WTC11 (cell line): ENCODE measurements around the gene CRBN. TPM values are rescaled to one million over a fixed set of nuclear protein-coding genes. Genes with fewer than 3 reads are reported as not detected.

Source experiments
- CREB1 ChIP-seq: sonication (generic); formaldehyde crosslinking; IDR thresholded peaks from 2 replicates; pipeline ENCODE4 v1.8.0; 2023; ENCODE audit warnings: mild to moderate bottlenecking, missing genetic modification reagents
- CREM ChIP-seq: sonication (generic); formaldehyde crosslinking; IDR thresholded peaks from 2 replicates; pipeline ENCODE4 v1.8.1; 2022; ENCODE audit warnings: mild to moderate bottlenecking, missing genetic modification reagents, moderate library complexity
- ELF4 ChIP-seq: sonication (generic); formaldehyde crosslinking; IDR thresholded peaks from 2 replicates; pipeline ENCODE4 v1.8.1; 2022; ENCODE audit warnings: low read depth, mild to moderate bottlenecking, moderate library complexity, missing genetic modification reagents
- FOXP1 ChIP-seq: sonication (generic); formaldehyde crosslinking; IDR thresholded peaks from 2 replicates; pipeline ENCODE4 v1.8.0; 2022; ENCODE audit warnings: missing genetic modification reagents, mild to moderate bottlenecking, moderate library complexity, borderline replicate concordance
- GABPB1 ChIP-seq: sonication (generic); formaldehyde crosslinking; IDR thresholded peaks from 2 replicates; pipeline ENCODE4 v1.8.1; 2023; ENCODE audit warnings: mild to moderate bottlenecking, missing genetic modification reagents
- GRHL2 ChIP-seq: fragments of 250-450 bp; sonication (Bioruptor Pico); IDR thresholded peaks from 2 replicates; pipeline ENCODE4 v1.8.0; 2022; ENCODE audit warnings: mild to moderate bottlenecking, moderate library complexity; ENCODE audit not compliant: insufficient replicate concordance, severe bottlenecking
- MXD4 ChIP-seq: fragments of 250-450 bp; sonication (Bioruptor Pico); IDR thresholded peaks from 2 replicates; pipeline ENCODE4 v1.8.0; 2021; ENCODE audit warnings: mild to moderate bottlenecking, moderate library complexity, borderline replicate concordance
- NFE2L1 ChIP-seq: sonication (generic); formaldehyde crosslinking; IDR thresholded peaks from 2 replicates; pipeline ENCODE4 v1.8.1; 2023; ENCODE audit warnings: missing genetic modification reagents
- NFYB ChIP-seq: sonication (generic); formaldehyde crosslinking; conservative IDR thresholded peaks from 2 replicates; pipeline ENCODE4 v1.8.0; 2022; ENCODE audit warnings: low read depth, missing genetic modification reagents
- SMAD3 ChIP-seq: sonication (generic); formaldehyde crosslinking; IDR thresholded peaks from 2 replicates; pipeline ENCODE4 v1.8.0; 2022; ENCODE audit warnings: missing genetic modification reagents, mild to moderate bottlenecking, borderline replicate concordance
- SOX15 ChIP-seq: fragments of 250-450 bp; sonication (Bioruptor Pico); IDR thresholded peaks from 2 replicates; pipeline ENCODE4 v1.9.0; 2021; ENCODE audit warnings: mild to moderate bottlenecking
- SP1 ChIP-seq: sonication (generic); formaldehyde crosslinking; conservative IDR thresholded peaks from 2 replicates; pipeline ENCODE4 v1.8.1; 2022; ENCODE audit warnings: missing genetic modification reagents
- ZNF219 ChIP-seq: sonication (generic); formaldehyde crosslinking; IDR thresholded peaks from 2 replicates; pipeline ENCODE4 v1.8.0; 2023; ENCODE audit warnings: missing genetic modification reagents, mild to moderate bottlenecking, borderline replicate concordance
- ZNF232 ChIP-seq: sonication (generic); formaldehyde crosslinking; IDR thresholded peaks from 2 replicates; pipeline ENCODE4 v1.8.0; 2022; ENCODE audit warnings: mild to moderate bottlenecking, missing genetic modification reagents
- ZNF396 ChIP-seq: fragments of 250-450 bp; sonication (Bioruptor Pico); IDR thresholded peaks from 2 replicates; pipeline ENCODE4 v1.8.0; 2021; ENCODE audit warnings: mild to moderate bottlenecking, moderate library complexity, borderline replicate concordance
- ZNF416 ChIP-seq: fragments of 250-450 bp; sonication (Bioruptor Pico); IDR thresholded peaks from 2 replicates; pipeline ENCODE4 v1.9.0; 2021; ENCODE audit warnings: mild to moderate bottlenecking, inconsistent platforms
- ZNF423 ChIP-seq: fragments of 250-450 bp; sonication (Bioruptor Pico); IDR thresholded peaks from 2 replicates; pipeline ENCODE4 v2.1.2; 2022; ENCODE audit warnings: mild to moderate bottlenecking, moderate library complexity
- total RNA-seq: library from RNA; stranded (reverse); gene quantifications from 3 replicates; pipeline ENCODE4 v1.2.3, GENCODE V29; 2021
- TF ChIP-seq, protein P1 (sequence below): fragments of 250-450 bp; sonication (Bioruptor Pico); IDR thresholded peaks from 2 replicates; pipeline ENCODE4 v1.8.0; 2021; ENCODE audit warnings: mild to moderate bottlenecking
- TF ChIP-seq, protein P2 (sequence below): sonication (generic); formaldehyde crosslinking; IDR thresholded peaks from 2 replicates; pipeline ENCODE4 v1.8.0; 2022; ENCODE audit warnings: mild to moderate bottlenecking, missing genetic modification reagents
- TF ChIP-seq, protein P3 (sequence below): sonication (generic); formaldehyde crosslinking; IDR thresholded peaks from 2 replicates; pipeline ENCODE4 v1.8.1; 2023; ENCODE audit warnings: mild to moderate bottlenecking, missing genetic modification reagents
- TF ChIP-seq, protein P4 (sequence below): sonication (generic); formaldehyde crosslinking; IDR thresholded peaks from 2 replicates; pipeline ENCODE4 v1.8.0; 2022; ENCODE audit warnings: mild to moderate bottlenecking, missing genetic modification reagents
- TF ChIP-seq, protein P5 (sequence below): sonication (generic); formaldehyde crosslinking; IDR thresholded peaks from 2 replicates; pipeline ENCODE4 v1.8.1; 2022; ENCODE audit warnings: mild to moderate bottlenecking, moderate library complexity, missing genetic modification reagents
- TF ChIP-seq, protein P6 (sequence below): fragments of 250-450 bp; sonication (Bioruptor Pico); IDR thresholded peaks from 2 replicates; pipeline ENCODE4 v1.9.0; 2021; ENCODE audit warnings: mild to moderate bottlenecking, borderline replicate concordance
- TF ChIP-seq, protein P7 (sequence below): sonication (generic); formaldehyde crosslinking; IDR thresholded peaks from 2 replicates; pipeline ENCODE4 v1.8.1; 2022; ENCODE audit warnings: mild to moderate bottlenecking, missing genetic modification reagents, moderate library complexity, borderline replicate concordance

The CRBN gene
- total RNA-seq, 1 experiment from 2014 or later: 24.4 TPM

DNA sequence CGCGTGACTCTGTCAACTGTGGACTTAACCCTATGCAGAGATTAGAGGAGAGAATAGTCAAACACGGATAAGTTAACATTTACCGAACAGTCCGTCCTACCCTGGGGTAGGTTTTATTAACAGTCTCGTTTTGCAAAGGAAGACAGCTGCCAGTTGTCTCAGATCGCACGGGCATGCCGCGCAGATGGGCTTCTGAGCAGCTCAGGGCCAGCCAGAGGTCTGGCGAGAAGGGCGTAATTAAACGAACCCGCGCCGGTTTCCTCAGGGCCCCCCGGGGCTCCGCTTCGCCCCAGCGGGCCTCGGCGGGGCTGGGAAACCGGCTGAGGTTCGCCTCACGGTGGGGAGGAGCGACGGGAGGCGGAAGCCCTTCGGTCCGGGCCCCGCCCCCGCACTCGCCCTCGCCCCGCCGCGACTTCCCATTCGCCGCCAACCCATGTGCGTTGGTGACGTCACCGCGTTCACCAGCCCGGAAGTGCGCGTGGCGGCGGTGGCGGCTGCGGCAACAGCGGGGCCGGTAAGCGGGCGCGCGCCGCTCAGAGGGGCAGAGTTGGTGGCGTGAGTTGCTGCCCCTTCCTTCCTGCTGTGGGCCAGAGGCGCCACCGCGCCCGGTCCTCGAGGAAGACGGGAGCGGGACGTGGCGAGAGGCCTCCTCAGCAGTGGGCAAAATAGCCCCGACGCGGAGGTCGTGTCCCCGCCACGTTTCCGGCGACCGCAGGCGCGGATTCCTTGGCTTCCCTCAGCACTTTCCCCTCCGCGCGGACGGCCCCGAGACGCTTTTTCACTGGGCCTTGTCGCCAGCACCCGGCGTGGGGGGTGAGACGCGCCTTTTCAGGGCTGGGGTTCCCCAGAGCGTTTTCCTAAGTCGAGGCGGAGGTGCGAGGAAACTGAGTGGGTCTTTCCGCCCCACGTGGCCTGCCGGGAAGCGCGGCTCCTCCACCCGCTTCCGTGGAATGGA is 52.7 kb downstream of the CRBN start, which contains the start of gene TRNT1 (continued):
- TF ChIP-seq CREM (CRISPR knock-in tag): peak; percentile 84; the same call in 1 of the 2 replicates
- TF ChIP-seq NFE2L1 (CRISPR knock-in tag): no peak; the same call in 1 of the 2 replicates
- TF ChIP-seq, protein P1, sequence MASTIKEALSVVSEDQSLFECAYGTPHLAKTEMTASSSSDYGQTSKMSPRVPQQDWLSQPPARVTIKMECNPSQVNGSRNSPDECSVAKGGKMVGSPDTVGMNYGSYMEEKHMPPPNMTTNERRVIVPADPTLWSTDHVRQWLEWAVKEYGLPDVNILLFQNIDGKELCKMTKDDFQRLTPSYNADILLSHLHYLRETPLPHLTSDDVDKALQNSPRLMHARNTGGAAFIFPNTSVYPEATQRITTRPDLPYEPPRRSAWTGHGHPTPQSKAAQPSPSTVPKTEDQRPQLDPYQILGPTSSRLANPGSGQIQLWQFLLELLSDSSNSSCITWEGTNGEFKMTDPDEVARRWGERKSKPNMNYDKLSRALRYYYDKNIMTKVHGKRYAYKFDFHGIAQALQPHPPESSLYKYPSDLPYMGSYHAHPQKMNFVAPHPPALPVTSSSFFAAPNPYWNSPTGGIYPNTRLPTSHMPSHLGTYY (CRISPR knock-in tag): no peak
- TF ChIP-seq, protein P2, sequence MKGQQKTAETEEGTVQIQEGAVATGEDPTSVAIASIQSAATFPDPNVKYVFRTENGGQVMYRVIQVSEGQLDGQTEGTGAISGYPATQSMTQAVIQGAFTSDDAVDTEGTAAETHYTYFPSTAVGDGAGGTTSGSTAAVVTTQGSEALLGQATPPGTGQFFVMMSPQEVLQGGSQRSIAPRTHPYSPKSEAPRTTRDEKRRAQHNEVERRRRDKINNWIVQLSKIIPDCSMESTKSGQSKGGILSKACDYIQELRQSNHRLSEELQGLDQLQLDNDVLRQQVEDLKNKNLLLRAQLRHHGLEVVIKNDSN: peak; percentile 56; the same call in 1 of the 2 replicates
- peak; percentile 53; the same call in 1 of the 2 replicates for TF ChIP-seq ZNF423 (CRISPR knock-in tag)
- TF ChIP-seq ZNF416 (CRISPR knock-in tag): 0 out of 2 replicates have a peak, but pooled peaks have one; percentile 31
- TF ChIP-seq FOXP1 (CRISPR knock-in tag): 0 out of 2 replicates have a peak, but pooled peaks have one; percentile 23
- no peak for TF ChIP-seq ZNF396
- peak; percentile 78 for TF ChIP-seq SP1
- 0 out of 2 replicates have a peak, but pooled peaks have one; percentile 51 for TF ChIP-seq ZNF219
- no peak for TF ChIP-seq SOX15
- peak; percentile 72 for TF ChIP-seq GABPB1 (CRISPR knock-in tag)
- TF ChIP-seq, protein P3, sequence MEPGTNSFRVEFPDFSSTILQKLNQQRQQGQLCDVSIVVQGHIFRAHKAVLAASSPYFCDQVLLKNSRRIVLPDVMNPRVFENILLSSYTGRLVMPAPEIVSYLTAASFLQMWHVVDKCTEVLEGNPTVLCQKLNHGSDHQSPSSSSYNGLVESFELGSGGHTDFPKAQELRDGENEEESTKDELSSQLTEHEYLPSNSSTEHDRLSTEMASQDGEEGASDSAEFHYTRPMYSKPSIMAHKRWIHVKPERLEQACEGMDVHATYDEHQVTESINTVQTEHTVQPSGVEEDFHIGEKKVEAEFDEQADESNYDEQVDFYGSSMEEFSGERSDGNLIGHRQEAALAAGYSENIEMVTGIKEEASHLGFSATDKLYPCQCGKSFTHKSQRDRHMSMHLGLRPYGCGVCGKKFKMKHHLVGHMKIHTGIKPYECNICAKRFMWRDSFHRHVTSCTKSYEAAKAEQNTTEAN: no peak
- TF ChIP-seq, protein P4, sequence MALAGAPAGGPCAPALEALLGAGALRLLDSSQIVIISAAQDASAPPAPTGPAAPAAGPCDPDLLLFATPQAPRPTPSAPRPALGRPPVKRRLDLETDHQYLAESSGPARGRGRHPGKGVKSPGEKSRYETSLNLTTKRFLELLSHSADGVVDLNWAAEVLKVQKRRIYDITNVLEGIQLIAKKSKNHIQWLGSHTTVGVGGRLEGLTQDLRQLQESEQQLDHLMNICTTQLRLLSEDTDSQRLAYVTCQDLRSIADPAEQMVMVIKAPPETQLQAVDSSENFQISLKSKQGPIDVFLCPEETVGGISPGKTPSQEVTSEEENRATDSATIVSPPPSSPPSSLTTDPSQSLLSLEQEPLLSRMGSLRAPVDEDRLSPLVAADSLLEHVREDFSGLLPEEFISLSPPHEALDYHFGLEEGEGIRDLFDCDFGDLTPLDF (CRISPR knock-in tag): 0 out of 2 replicates have a peak, but pooled peaks have one; percentile 14
- TF ChIP-seq, protein P5, sequence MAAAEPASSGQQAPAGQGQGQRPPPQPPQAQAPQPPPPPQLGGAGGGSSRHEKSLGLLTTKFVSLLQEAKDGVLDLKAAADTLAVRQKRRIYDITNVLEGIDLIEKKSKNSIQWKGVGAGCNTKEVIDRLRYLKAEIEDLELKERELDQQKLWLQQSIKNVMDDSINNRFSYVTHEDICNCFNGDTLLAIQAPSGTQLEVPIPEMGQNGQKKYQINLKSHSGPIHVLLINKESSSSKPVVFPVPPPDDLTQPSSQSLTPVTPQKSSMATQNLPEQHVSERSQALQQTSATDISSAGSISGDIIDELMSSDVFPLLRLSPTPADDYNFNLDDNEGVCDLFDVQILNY (CRISPR knock-in tag): peak; percentile 78; the same call in 1 of the 2 replicates
- TF ChIP-seq CREB1: peak; percentile 56; the same call in 1 of the 2 replicates
- TF ChIP-seq NFYB (CRISPR knock-in tag): peak; percentile 70
- TF ChIP-seq, protein P6, sequence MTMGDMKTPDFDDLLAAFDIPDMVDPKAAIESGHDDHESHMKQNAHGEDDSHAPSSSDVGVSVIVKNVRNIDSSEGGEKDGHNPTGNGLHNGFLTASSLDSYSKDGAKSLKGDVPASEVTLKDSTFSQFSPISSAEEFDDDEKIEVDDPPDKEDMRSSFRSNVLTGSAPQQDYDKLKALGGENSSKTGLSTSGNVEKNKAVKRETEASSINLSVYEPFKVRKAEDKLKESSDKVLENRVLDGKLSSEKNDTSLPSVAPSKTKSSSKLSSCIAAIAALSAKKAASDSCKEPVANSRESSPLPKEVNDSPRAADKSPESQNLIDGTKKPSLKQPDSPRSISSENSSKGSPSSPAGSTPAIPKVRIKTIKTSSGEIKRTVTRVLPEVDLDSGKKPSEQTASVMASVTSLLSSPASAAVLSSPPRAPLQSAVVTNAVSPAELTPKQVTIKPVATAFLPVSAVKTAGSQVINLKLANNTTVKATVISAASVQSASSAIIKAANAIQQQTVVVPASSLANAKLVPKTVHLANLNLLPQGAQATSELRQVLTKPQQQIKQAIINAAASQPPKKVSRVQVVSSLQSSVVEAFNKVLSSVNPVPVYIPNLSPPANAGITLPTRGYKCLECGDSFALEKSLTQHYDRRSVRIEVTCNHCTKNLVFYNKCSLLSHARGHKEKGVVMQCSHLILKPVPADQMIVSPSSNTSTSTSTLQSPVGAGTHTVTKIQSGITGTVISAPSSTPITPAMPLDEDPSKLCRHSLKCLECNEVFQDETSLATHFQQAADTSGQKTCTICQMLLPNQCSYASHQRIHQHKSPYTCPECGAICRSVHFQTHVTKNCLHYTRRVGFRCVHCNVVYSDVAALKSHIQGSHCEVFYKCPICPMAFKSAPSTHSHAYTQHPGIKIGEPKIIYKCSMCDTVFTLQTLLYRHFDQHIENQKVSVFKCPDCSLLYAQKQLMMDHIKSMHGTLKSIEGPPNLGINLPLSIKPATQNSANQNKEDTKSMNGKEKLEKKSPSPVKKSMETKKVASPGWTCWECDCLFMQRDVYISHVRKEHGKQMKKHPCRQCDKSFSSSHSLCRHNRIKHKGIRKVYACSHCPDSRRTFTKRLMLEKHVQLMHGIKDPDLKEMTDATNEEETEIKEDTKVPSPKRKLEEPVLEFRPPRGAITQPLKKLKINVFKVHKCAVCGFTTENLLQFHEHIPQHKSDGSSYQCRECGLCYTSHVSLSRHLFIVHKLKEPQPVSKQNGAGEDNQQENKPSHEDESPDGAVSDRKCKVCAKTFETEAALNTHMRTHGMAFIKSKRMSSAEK (CRISPR knock-in tag): no peak
- TF ChIP-seq GRHL2 (CRISPR knock-in tag): no peak
- TF ChIP-seq SMAD3 (CRISPR knock-in tag): 0 out of 2 replicates have a peak, but pooled peaks have one; percentile 27
- TF ChIP-seq MXD4 (CRISPR knock-in tag): no peak
- TF ChIP-seq ELF4 (CRISPR knock-in tag): no peak
- TF ChIP-seq, protein P7, sequence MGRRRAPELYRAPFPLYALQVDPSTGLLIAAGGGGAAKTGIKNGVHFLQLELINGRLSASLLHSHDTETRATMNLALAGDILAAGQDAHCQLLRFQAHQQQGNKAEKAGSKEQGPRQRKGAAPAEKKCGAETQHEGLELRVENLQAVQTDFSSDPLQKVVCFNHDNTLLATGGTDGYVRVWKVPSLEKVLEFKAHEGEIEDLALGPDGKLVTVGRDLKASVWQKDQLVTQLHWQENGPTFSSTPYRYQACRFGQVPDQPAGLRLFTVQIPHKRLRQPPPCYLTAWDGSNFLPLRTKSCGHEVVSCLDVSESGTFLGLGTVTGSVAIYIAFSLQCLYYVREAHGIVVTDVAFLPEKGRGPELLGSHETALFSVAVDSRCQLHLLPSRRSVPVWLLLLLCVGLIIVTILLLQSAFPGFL (CRISPR knock-in tag): 0 out of 2 replicates have a peak, but pooled peaks have one; percentile 22
- TF ChIP-seq ZNF232 (CRISPR knock-in tag): 0 out of 2 replicates have a peak, but pooled peaks have one; percentile 21
